Stimulated activated CD8-positive, alpha-beta memory T cell treated with anti-CD3 and anti-CD28 coated beads, Interleukin-4, amount 100 ng/mL, for 24 hours (primary cell): ENCODE measurements around the gene KATNB1.
"Not testable (repeated sequence)": the region's sequence is repeated elsewhere in the genome, so short reads cannot be mapped to it uniquely, and the experiment has no call there.

Experiments
- DNase-seq: peaks from one replicate; pipeline ENCODE4 v3.0.0-alpha.2; 2020; ENCODE audit warnings: low read depth

KATNB1 gene

GRCh38 chr16:57745768-57746167 is 10.2 kb downstream of the KATNB1 start:
- no peak for DNase-seq

- not testable (repeated sequence) for DNase-seq
Measured at GRCh38 chr16:57746316-57746715, 10.7 kb downstream of the KATNB1 start.

- no peak for DNase-seq
Measured at GRCh38 chr16:57747091-57747490, 11.5 kb downstream of the KATNB1 start.

- no peak for DNase-seq
Measured at GRCh38 chr16:57747496-57747895, 11.9 kb downstream of the KATNB1 start.

GRCh38 chr16:57747996-57748395 is 12.4 kb downstream of the KATNB1 start:
- no peak for DNase-seq

- DNase-seq = no peak
Measured at GRCh38 chr16:57748596-57748995, 13.0 kb downstream of the KATNB1 start.

GRCh38 chr16:57749101-57749692 is 13.6 kb downstream of the KATNB1 start:
- no peak for DNase-seq

- no peak for DNase-seq
Measured at GRCh38 chr16:57749856-57750452, 14.4 kb downstream of the KATNB1 start.

- no peak for DNase-seq
Measured at GRCh38 chr16:57750796-57751538, 15.4 kb downstream of the KATNB1 start.

- no peak for DNase-seq
Measured at GRCh38 chr16:57751539-57752202, 16.1 kb downstream of the KATNB1 start.

GRCh38 chr16:57752203-57752580 is 16.6 kb downstream of the KATNB1 start:
- DNase-seq = no peak

GRCh38 chr16:57752581-57753447 is 17.2 kb downstream of the KATNB1 start:
- DNase-seq = no peak

GRCh38 chr16:57753448-57754353 is 18.1 kb downstream of the KATNB1 start:
- no peak for DNase-seq

- DNase-seq = no peak
Measured at GRCh38 chr16:57754354-57755060, 18.9 kb downstream of the KATNB1 start.

GRCh38 chr16:57755061-57755684 is 19.6 kb downstream of the KATNB1 start:
- DNase-seq = no peak

- no peak for DNase-seq
Measured at GRCh38 chr16:57755726-57756423, 20.3 kb downstream of the KATNB1 start.

GRCh38 chr16:57756424-57757325 is 21.1 kb downstream of the KATNB1 start:
- no peak for DNase-seq

GRCh38 chr16:57757326-57757786 is 21.8 kb downstream of the KATNB1 start:
- DNase-seq = peak; percentile 84
